ENCODE results near the gene AIF1. TPM values are rescaled to one million over a fixed set of nuclear protein-coding genes. Genes with fewer than 3 reads are reported as not detected.

Gene AIF1
- polyA plus RNA-seq, 3 donors from 2014 or later = 6.6 to 44.1 (median 40.3) TPM

GRCh38 chr6:31632279-31632946, 17.4 kb downstream of the AIF1 start:
- Mint-ChIP-seq H3K36me3 (peaks cover 7 to 47% (median 39%) of the 10 kb centered on the region in 3 donors), H3K4me1 (no peaks in the 10 kb centered on the region), H3K27me3 (ENCODE audit: low read depth in 3 of 3) (peaks cover 2 to 7% (median 5%) of the 10 kb centered on the region in 3 donors), H3K9me3 (no peaks in the 10 kb centered on the region), H3K27ac (peak overlapping the region in 2 of 6 donors; percentile 13 to 81), H3K4me3 (no peak overlapping the region)
- no peak for DNase-seq

DNA sequence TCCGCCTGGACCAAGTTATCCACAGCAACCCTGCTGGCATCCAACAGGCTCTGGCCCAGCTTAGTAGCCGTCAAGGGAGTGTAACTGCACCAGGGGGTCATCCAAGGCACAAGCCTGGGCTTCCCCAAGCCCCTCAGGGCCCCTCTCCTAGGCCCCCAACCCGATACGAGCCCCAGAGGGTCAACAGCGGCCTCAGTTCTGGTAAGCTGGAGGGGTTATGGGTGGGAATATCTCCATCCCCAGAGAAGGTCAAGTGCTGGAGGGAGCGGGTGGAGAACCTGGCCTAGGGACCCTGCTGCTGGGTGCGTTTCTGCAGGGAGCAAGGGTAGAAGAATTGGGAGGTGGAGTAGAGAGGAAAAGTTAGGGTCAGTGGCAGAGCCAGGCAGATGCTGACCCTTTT, 18.4 kb downstream of the AIF1 start:
- H3K4me1 Mint-ChIP-seq = no peaks in the 10 kb centered on the region
- no peaks in the 10 kb centered on the region for H3K9me3 Mint-ChIP-seq
- DNase-seq = no peak
- peaks cover 4 to 39% (median 31%) of the 10 kb centered on the region in 3 donors for H3K36me3 Mint-ChIP-seq
- H3K27ac Mint-ChIP-seq = peak overlapping the region in 2 of 6 donors; percentile 40 to 66
- peaks cover 2 to 7% (median 3%) of the 10 kb centered on the region in 3 donors for H3K27me3 Mint-ChIP-seq (ENCODE audit: low read depth in 3 of 3)
- no peak overlapping the region for H3K4me3 Mint-ChIP-seq

DNA sequence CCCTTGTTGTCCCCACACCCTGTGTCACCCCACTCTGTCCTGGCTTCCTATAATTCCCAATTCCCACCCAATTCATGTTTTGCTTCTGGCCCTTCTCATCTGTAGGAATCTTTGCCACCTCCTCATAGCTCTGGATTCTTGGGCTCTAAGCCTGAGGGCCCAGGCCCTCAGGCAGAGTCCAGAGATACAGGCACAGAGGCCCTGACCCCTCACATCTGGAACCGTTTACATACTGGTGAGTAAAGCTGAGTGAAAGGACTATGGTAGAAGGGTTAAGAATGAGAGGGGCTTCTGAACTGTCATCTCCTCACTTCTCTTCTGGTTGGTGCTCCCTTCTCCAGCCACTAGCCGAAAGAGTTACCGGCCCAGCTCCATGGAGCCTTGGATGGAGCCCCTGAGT, 19.1 kb downstream of the AIF1 start:
- peak overlapping the region in 2 of 6 donors; percentile 66 to 74 for H3K27ac Mint-ChIP-seq
- H3K4me3 Mint-ChIP-seq = no peak overlapping the region
- no peaks in the 10 kb centered on the region for H3K4me1 Mint-ChIP-seq
- no peak for DNase-seq
- peaks cover 4 to 36% (median 26%) of the 10 kb centered on the region in 3 donors for H3K36me3 Mint-ChIP-seq
- H3K27me3 Mint-ChIP-seq (ENCODE audit: low read depth in 3 of 3) = peaks cover 2 to 7% (median 3%) of the 10 kb centered on the region in 3 donors
- no peaks in the 10 kb centered on the region for H3K9me3 Mint-ChIP-seq

GRCh38 chr6:31634969-31635575, 20.0 kb downstream of the AIF1 start:
- no peak for DNase-seq
- Mint-ChIP-seq H3K4me1 (no peaks in the 10 kb centered on the region), H3K9me3 (no peaks in the 10 kb centered on the region), H3K36me3 (peaks cover 4 to 35% (median 19%) of the 10 kb centered on the region in 3 donors), H3K27ac (peak overlapping the region in 2 of 6 donors; percentile 33 to 55), H3K4me3 (no peak overlapping the region), H3K27me3 (ENCODE audit: low read depth in 3 of 3) (peaks cover 2 to 7% (median 3%) of the 10 kb centered on the region in 3 donors)

DNA sequence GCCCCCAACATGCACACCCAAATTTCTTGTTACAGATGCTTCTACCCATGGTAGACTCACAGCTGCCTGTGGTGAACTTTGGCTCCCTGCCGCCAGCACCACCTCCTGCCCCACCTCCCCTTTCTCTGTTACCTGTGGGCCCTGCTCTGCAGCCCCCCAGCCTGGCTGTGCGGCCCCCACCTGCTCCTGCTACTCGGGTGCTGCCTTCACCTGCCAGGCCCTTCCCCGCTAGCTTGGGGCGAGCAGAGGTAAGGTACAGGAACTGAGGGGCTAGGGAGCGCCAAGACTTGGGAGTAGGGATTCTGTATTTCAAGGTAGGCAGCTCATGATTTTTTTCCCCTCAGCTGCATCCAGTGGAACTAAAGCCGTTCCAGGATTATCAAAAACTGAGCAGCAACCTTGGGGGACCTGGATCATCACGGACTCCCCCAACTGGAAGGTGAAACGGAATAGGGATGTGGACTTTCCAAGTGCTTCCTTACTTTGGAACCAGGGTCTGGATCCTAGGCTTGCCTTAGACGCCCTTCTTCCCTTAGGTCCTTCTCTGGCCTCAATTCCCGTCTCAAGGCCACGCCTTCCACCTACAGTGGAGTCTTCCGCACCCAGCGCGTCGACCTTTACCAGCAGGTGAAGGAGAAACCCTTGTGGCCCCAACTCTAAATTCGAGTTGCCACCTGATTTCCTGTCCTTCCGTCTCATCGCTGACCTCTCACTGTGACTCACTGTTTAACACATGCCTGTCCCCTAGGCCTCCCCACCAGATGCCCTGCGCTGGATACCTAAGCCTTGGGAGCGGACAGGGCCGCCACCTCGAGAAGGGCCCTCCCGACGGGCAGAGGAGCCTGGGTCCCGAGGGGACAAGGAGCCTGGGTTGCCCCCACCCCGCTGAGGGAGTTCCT, 21.9 kb downstream of the AIF1 start:
- Mint-ChIP-seq H3K27me3 (ENCODE audit: low read depth in 3 of 3) (peaks cover 2 to 7% (median 6%) of the 10 kb centered on the region in 3 donors), H3K4me3 (no peak overlapping the region), H3K4me1 (no peaks in the 10 kb centered on the region), H3K9me3 (no peaks in the 10 kb centered on the region), H3K36me3 (peaks cover 10 to 38% (median 11%) of the 10 kb centered on the region in 3 donors), H3K27ac (peak overlapping the region in 2 of 6 donors; percentile 31 to 39)
- DNase-seq = no peak

- H3K27ac Mint-ChIP-seq = peak overlapping the region in 3 of 6 donors; percentile 46 to 64 (median 55)
- H3K36me3 Mint-ChIP-seq = peaks cover 9 to 39% (median 10%) of the 10 kb centered on the region in 3 donors
Measured at GRCh38 chr6:31639043-31639442, 24.0 kb downstream of the AIF1 start.

GRCh38 chr6:31639449-31639861, 24.4 kb downstream of the AIF1 start:
- no peaks in the 10 kb centered on the region for H3K9me3 Mint-ChIP-seq
- no peaks in the 10 kb centered on the region for H3K4me1 Mint-ChIP-seq
- H3K4me3 Mint-ChIP-seq = no peak overlapping the region
- peak overlapping the region in 1 of 6 donors; percentile 64 for H3K27ac Mint-ChIP-seq
- no peak for DNase-seq
- peaks cover 8 to 39% (median 10%) of the 10 kb centered on the region in 3 donors for H3K36me3 Mint-ChIP-seq
- peaks cover 2 to 6% (median 5%) of the 10 kb centered on the region in 3 donors for H3K27me3 Mint-ChIP-seq (ENCODE audit: low read depth in 3 of 3)

More at GRCh38 chr6:31639043-31639442, 24.0 kb downstream of the AIF1 start:
- Mint-ChIP-seq H3K27me3 (ENCODE audit: low read depth in 3 of 3) (peaks cover 2 to 6% (median 5%) of the 10 kb centered on the region in 3 donors), H3K9me3 (no peaks in the 10 kb centered on the region), H3K4me1 (no peaks in the 10 kb centered on the region), H3K4me3 (no peak overlapping the region)
- no peak for DNase-seq

DNA sequence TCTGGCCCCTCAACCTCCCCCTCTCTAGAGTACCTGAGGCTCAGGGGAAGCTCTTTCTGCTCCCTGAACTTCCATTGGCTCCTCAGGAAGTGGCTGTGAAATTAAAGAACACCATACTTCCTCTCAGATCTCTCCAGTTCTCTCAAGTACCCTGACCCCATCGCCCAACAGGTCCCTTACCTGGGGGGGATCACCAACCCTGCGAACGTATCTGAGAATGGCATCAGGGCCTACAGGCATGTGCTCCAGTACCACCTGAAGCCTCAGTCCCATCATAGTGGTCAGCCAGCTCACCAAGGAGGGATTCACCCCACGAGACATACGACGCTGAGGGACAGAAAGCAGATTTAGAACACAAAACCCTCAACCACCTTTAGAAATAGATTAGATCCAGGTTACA, 25.6 kb downstream of the AIF1 start:
- peaks cover 0 to 6% (median under 1%) of the 10 kb centered on the region in 3 donors for H3K27me3 Mint-ChIP-seq (ENCODE audit: low read depth in 3 of 3)
- peaks cover 0 to 5% of the 10 kb centered on the region in 2 donors for H3K4me1 Mint-ChIP-seq
- peaks cover 8 to 44% (median 15%) of the 10 kb centered on the region in 3 donors for H3K36me3 Mint-ChIP-seq
- no peak for DNase-seq
- H3K9me3 Mint-ChIP-seq = no peaks in the 10 kb centered on the region
- H3K27ac Mint-ChIP-seq = no peak overlapping the region
- no peak overlapping the region for H3K4me3 Mint-ChIP-seq

- no peaks in the 10 kb centered on the region for H3K9me3 Mint-ChIP-seq
- no peak overlapping the region for H3K4me3 Mint-ChIP-seq
- H3K27ac Mint-ChIP-seq = no peak overlapping the region
- H3K27me3 Mint-ChIP-seq (ENCODE audit: low read depth in 3 of 3) = peaks cover 0 to 5% (median 0%) of the 10 kb centered on the region in 3 donors
- peaks cover 7 to 44% (median 14%) of the 10 kb centered on the region in 3 donors for H3K36me3 Mint-ChIP-seq
- DNase-seq = no peak
- peaks cover 0 to 7% of the 10 kb centered on the region in 2 donors for H3K4me1 Mint-ChIP-seq
Measured at GRCh38 chr6:31641370-31641769, 26.3 kb downstream of the AIF1 start.

DNA sequence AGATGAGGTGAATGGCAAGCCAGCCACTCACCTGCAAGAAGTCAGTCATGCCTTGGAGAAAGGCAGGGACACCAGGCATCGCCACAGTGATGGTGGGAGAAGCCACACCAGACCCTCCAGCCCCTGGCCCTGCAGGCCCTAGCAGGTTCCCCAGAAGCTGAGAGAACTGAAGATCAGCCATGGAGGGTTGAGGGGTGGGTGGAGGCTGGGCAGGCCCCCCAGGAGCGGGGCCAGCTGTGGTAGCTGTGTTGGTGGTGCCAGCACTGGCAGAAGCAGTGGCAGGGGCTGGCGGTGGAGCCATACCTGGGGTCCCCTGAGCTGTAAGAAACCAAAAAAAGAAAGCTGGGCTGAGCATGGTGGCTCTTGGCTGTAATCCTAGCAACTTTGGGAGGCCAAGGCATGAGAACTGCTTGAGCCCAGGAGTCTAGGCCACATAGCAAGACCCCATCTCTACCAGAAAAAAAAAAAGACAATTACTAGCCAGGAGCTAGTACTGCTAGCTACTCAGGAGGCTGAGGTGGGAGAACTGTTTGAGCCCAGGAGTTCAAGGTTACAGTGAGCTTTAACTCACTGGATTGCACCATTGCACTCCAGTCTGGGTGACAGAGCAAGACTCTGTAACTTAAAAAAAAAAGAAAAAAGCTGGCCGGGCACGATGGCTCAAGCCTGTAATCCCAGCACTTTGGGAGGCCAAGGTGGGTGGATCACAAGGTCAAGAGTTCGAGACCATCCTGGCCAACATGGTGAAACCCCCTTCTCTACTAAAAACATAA, 27.9 kb downstream of the AIF1 start:
- Mint-ChIP-seq H3K27me3 (ENCODE audit: low read depth in 3 of 3) (peaks cover 0 to 3% (median 0%) of the 10 kb centered on the region in 3 donors), H3K4me3 (no peak overlapping the region), H3K36me3 (peaks cover 11 to 51% (median 14%) of the 10 kb centered on the region in 3 donors), H3K27ac (no peak overlapping the region), H3K9me3 (no peaks in the 10 kb centered on the region), H3K4me1 (peaks cover 0 to 7% of the 10 kb centered on the region in 2 donors)
- no peak for DNase-seq

DNA sequence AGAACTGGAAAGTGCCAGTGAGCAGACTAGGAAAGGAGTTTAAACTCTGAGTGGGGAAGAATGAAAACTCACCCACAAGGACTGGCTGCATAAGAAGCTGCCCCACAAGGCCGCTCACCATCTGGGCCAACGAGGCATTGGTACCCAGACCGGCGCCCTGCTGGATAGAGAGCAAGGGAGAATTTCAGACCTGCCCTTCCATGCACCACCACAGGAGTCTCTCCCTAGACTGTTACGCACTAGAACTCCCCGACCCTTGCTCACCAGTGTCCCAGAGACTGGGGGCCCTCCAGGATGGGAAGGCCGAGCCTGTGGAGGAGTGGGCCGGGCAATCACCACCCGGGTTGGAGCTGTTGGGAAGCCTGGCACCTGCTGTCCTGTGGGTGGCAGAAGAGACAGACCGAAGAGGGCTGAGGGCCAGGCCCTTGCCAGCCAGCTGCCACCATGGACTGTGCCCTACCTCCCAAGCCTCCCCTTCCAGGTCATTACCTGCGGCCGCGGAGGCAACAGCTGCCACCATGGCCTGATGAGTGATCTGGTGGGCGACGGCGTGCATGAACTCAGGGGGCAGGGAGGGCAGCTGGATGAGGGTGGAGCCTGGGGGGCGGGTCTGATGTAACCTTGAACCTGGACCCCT, 28.9 kb downstream of the AIF1 start:
- H3K27ac Mint-ChIP-seq = no peak overlapping the region
- H3K4me3 Mint-ChIP-seq = no peak overlapping the region
- H3K27me3 Mint-ChIP-seq (ENCODE audit: low read depth in 3 of 3) = peaks cover 0 to 5% (median 0%) of the 10 kb centered on the region in 3 donors
- H3K4me1 Mint-ChIP-seq = peaks cover 0 to 7% of the 10 kb centered on the region in 2 donors
- no peaks in the 10 kb centered on the region for H3K9me3 Mint-ChIP-seq
- H3K36me3 Mint-ChIP-seq = peaks cover 11 to 56% (median 14%) of the 10 kb centered on the region in 3 donors
- DNase-seq = no peak

GRCh38 chr6:31645325-31645724, 30.3 kb downstream of the AIF1 start:
- peaks cover 10 to 19% of the 10 kb centered on the region in 2 donors for H3K4me1 Mint-ChIP-seq
- no peaks in the 10 kb centered on the region for H3K9me3 Mint-ChIP-seq
- no peak for DNase-seq
- H3K36me3 Mint-ChIP-seq = peaks cover 11 to 57% (median 19%) of the 10 kb centered on the region in 3 donors
- H3K27ac Mint-ChIP-seq = peak overlapping the region in 3 of 6 donors; percentile 61 to 74 (median 69)
- H3K4me3 Mint-ChIP-seq = no peak overlapping the region
- peaks cover 0 to 5% (median 0%) of the 10 kb centered on the region in 3 donors for H3K27me3 Mint-ChIP-seq (ENCODE audit: low read depth in 3 of 3)

Measured in immature natural killer cell (primary cell).